SK-N-SH (cell line): ENCODE data around the gene MFNG. TPM values are rescaled to one million over a fixed set of nuclear protein-coding genes. Genes with fewer than 3 reads are reported as not detected.

Experiments
- ELF1 ChIP-seq: IDR thresholded peaks from 2 replicates; pipeline ENCODE4 v1.4.0; 2012
- EP300 ChIP-seq, 2 experiments: IDR thresholded peaks; 2 replicates each; pipeline versions ENCODE4 v1.4.0 to v1.6.1; 2012; ENCODE audit warnings: borderline replicate concordance in 1 of 2, low read depth in 1 of 2, low read length in 1 of 2
- FOXM1 ChIP-seq: IDR thresholded peaks from 2 replicates; pipeline ENCODE4 v1.4.0; 2012; ENCODE audit warnings: low read depth, mild to moderate bottlenecking
- RAD21 ChIP-seq: IDR thresholded peaks from 2 replicates; pipeline ENCODE4 v1.6.1; 2012; ENCODE audit warnings: mild to moderate bottlenecking, low read length
- YY1 ChIP-seq: IDR thresholded peaks from 2 replicates; pipeline ENCODE4 v1.4.0; 2012; ENCODE audit warnings: low read depth, mild to moderate bottlenecking
- polyA plus RNA-seq, 3 experiments: library from polyadenylated mRNA; depleted of rRNA; stranded (reverse); fragments of >200 nt; gene quantifications; 2 replicates each; pipeline ENCODE4 v1.2.3, GENCODE V29; 2012
- TF ChIP-seq, protein P1 (sequence below): IDR thresholded peaks from 2 replicates; pipeline ENCODE4; 2012
- TF ChIP-seq, protein P2 (sequence below): IDR thresholded peaks from 2 replicates; pipeline ENCODE4 v1.4.0; 2012; ENCODE audit warnings: low read depth
- TF ChIP-seq, protein P3 (sequence below): fragments of 200-600 bp; sonication (generic); IDR thresholded peaks from 2 replicates; pipeline ENCODE4 v1.6.1; 2017; ENCODE audit warnings: antibody characterized with exemption, mild to moderate bottlenecking, moderate library complexity

MFNG gene
- polyA plus RNA-seq, 1 of the 3 experiments (the other 2 are of a cell fraction): 0.18 TPM

DNA sequence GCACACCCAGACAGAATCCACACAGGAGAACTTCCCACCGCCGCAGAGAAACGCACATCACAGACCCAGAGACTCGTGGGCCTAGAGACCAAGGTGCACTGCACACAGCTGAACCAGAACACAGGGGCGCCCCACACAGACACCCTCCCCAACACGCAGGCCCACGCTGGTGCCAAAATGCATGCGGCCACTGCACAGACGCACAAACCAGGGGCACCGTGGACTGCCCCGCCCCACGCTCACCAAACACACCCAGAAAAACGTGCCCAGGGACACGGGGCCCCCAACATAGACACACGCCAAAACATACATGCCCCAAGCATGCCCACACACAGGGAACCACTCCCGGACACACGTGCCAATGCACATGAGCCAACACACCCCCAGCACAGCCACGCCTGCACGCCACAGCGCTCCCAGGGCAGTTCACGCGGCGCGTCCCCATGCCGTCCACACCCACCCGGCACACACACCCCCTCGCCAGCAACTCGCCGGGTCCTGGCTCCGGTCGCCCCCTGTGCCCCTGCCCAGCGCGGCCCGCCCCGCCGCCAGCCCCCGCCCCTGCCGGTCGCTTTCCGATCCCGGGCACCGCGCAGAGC lies 66.7 kb downstream of the MFNG start (continued):
- TF ChIP-seq, protein P1, sequence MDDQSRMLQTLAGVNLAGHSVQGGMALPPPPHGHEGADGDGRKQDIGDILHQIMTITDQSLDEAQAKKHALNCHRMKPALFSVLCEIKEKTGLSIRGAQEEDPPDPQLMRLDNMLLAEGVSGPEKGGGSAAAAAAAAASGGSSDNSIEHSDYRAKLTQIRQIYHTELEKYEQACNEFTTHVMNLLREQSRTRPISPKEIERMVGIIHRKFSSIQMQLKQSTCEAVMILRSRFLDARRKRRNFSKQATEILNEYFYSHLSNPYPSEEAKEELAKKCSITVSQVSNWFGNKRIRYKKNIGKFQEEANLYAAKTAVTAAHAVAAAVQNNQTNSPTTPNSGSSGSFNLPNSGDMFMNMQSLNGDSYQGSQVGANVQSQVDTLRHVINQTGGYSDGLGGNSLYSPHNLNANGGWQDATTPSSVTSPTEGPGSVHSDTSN: no peak
- TF ChIP-seq YY1 (no peak), RAD21 (no peak), FOXM1 (no peak), EP300 (IDR thresholded peaks at IDR 0.05; ENCODE audit: borderline replicate concordance in 1 of 2, low read depth in 1 of 2, low read length in 1 of 2) (no peak), ELF1 (no peak)
- TF ChIP-seq, protein P2, sequence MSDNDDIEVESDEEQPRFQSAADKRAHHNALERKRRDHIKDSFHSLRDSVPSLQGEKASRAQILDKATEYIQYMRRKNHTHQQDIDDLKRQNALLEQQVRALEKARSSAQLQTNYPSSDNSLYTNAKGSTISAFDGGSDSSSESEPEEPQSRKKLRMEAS: no peak
- TF ChIP-seq, protein P3, sequence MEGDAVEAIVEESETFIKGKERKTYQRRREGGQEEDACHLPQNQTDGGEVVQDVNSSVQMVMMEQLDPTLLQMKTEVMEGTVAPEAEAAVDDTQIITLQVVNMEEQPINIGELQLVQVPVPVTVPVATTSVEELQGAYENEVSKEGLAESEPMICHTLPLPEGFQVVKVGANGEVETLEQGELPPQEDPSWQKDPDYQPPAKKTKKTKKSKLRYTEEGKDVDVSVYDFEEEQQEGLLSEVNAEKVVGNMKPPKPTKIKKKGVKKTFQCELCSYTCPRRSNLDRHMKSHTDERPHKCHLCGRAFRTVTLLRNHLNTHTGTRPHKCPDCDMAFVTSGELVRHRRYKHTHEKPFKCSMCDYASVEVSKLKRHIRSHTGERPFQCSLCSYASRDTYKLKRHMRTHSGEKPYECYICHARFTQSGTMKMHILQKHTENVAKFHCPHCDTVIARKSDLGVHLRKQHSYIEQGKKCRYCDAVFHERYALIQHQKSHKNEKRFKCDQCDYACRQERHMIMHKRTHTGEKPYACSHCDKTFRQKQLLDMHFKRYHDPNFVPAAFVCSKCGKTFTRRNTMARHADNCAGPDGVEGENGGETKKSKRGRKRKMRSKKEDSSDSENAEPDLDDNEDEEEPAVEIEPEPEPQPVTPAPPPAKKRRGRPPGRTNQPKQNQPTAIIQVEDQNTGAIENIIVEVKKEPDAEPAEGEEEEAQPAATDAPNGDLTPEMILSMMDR: no peak
- TF ChIP-seq, all 33 proteins: peak for 0

Other genes with a start within 250 kb of the MFNG start
- 22.6 and 29.9 TPM in 2 replicates for gene RAC2, start 242.1 kb downstream of the MFNG start, polyA plus RNA-seq (2012; rRNA removed)
- 0.03 and 0.07 TPM in 2 replicates for gene CYTH4, start 203.9 kb downstream of the MFNG start, polyA plus RNA-seq (2012; rRNA removed)
- gene ELFN2, start 58.9 kb downstream of the MFNG start, polyA plus RNA-seq (2012; rRNA removed): 2.4 and 2.8 TPM in 2 replicates
- 13.9 and 14.5 TPM in 2 replicates for gene CARD10, start 33.0 kb upstream of the MFNG start, polyA plus RNA-seq (2012; rRNA removed)
- 11.5 and 24.9 TPM in 2 replicates for gene CDC42EP1, start 74.1 kb upstream of the MFNG start, polyA plus RNA-seq (2012; rRNA removed)
- gene LGALS2, start 93.7 kb upstream of the MFNG start, polyA plus RNA-seq (2012; rRNA removed): not detected in 2 replicates
- gene GGA1, start 122.5 kb upstream of the MFNG start, polyA plus RNA-seq (2012; rRNA removed): 81.1 and 99.4 TPM in 2 replicates
- gene SH3BP1, start 153.3 kb upstream of the MFNG start, polyA plus RNA-seq (2012; rRNA removed): 8.6 and 8.9 TPM in 2 replicates
- 22.5 and 24.5 TPM in 2 replicates for gene PDXP, start 172.3 kb upstream of the MFNG start, polyA plus RNA-seq (2012; rRNA removed)
- gene LGALS1, start 189.3 kb upstream of the MFNG start, polyA plus RNA-seq (2012; rRNA removed): 9,680 and 12,045 TPM in 2 replicates
- 48.2 and 52.2 TPM in 2 replicates for gene NOL12, start 200.0 kb upstream of the MFNG start, polyA plus RNA-seq (2012; rRNA removed)
- 43.6 and 47.3 TPM in 2 replicates for gene TRIOBP, start 210.7 kb upstream of the MFNG start, polyA plus RNA-seq (2012; rRNA removed)